Measurements from ENCODE around the gene USP17L21.
"Not testable (repeated sequence)": the region's sequence is repeated elsewhere in the genome, so short reads cannot be mapped to it uniquely, and the experiment has no call there.

Gene USP17L21

GRCh38 chr4:9262572-9262971 is at the start of gene USP17L21:
Gene USP17L21 (plus strand): TSS chr4:9262872. CDS start chr4:9262872, 0 bp downstream.
- FAIRE-seq, result not testable (repeated sequence)

DNA sequence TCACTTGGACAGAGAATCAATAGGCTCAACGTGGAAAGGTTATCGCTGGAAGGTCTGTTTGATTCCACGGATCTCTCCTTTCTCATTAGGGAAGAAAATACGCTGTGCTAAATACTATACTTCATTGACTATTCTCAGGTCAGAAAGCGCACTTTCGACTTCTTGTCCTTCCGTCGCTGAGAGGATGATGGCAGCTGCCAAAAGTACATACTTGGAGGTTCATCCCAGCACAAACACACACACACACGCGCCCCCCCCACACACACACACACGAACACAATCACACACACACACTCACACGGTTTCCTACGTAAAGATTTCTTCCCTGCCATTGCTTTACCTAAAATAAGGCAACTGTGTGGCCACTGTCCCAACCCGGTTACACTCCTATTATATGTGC is 48.0 kb upstream of the USP17L21 start:
- not testable (repeated sequence) for FAIRE-seq

DNA sequence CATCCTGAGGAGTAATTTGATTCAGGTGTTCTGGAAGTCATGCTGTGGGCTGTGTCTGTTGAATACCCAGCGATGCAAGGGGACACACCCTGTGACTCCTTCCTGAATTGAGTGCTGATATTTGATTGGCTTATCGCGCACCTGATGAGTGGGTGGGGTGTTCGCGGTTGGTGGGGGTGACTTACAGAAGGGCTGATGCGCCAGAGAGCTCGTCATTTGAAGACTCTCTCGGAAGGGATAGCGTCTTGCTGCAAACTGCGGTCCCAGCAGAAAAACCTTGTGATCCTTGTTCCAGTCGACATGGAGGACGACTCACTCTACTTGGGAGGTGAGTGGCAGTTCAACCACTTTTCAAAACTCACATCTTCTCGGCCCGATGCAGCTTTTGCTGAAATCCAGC is 47.6 kb upstream of the USP17L21 start, which contains the start of gene USP17L11:
Gene USP17L11 (plus strand): TSS at position 301 of the 400 bp plus-strand sequence. CDS start 0 bp downstream, at position 301.
- FAIRE-seq, result not testable (repeated sequence)

GRCh38 chr4:9219852-9220251 is 42.8 kb upstream of the USP17L21 start, which contains the start of gene USP17L12:
Gene USP17L12 (plus strand): TSS chr4:9220152. CDS start chr4:9220152, 0 bp downstream.
- not testable (repeated sequence) for FAIRE-seq

GRCh38 chr4:9224596-9224995 is 38.1 kb upstream of the USP17L21 start, which contains the start of gene USP17L13:
Gene USP17L13 (plus strand): TSS chr4:9224896. CDS start chr4:9224896, 0 bp downstream.
- not testable (repeated sequence) for FAIRE-seq

DNA sequence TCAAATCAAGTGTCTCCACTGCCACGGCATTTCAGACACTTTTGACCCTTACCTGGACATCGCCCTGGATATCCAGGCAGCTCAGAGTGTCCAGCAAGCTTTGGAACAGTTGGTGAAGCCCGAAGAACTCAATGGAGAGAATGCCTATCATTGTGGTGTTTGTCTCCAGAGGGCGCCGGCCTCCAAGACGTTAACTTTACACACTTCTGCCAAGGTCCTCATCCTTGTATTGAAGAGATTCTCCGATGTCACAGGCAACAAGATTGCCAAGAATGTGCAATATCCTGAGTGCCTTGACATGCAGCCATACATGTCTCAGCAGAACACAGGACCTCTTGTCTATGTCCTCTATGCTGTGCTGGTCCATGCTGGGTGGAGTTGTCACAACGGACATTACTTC is 32.4 kb upstream of the USP17L21 start:
- FAIRE-seq, result not testable (repeated sequence)

- FAIRE-seq, result not testable (repeated sequence)
Observed at GRCh38 chr4:9234085-9234484, 28.6 kb upstream of the USP17L21 start, which contains the start of gene USP17L15. Gene USP17L15 (plus strand): TSS chr4:9234385. CDS start chr4:9234385, 0 bp downstream.

GRCh38 chr4:9238461-9238860 is 24.2 kb upstream of the USP17L21 start:
- FAIRE-seq, result not testable (repeated sequence)

DNA sequence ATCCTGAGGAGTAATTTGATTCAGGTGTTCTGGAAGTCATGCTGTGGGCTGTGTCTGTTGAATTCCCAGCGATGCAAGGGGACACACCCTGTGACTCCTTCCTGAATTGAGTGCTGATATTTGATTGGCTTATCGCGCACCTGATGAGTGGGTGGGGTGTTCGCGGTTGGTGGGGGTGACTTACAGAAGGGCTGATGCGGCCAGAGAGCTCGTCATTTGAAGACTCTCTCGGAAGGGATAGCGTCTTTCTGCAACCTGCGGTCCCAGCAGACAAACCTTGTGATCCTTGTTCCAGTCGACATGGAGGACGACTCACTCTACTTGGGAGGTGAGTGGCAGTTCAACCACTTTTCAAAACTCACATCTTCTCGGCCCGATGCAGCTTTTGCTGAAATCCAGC is 19.1 kb upstream of the USP17L21 start, which contains the start of gene USP17L17:
Gene USP17L17 (plus strand): TSS at position 301 of the 400 bp plus-strand sequence. CDS start 0 bp downstream, at position 301.
- FAIRE-seq, result not testable (repeated sequence)

DNA sequence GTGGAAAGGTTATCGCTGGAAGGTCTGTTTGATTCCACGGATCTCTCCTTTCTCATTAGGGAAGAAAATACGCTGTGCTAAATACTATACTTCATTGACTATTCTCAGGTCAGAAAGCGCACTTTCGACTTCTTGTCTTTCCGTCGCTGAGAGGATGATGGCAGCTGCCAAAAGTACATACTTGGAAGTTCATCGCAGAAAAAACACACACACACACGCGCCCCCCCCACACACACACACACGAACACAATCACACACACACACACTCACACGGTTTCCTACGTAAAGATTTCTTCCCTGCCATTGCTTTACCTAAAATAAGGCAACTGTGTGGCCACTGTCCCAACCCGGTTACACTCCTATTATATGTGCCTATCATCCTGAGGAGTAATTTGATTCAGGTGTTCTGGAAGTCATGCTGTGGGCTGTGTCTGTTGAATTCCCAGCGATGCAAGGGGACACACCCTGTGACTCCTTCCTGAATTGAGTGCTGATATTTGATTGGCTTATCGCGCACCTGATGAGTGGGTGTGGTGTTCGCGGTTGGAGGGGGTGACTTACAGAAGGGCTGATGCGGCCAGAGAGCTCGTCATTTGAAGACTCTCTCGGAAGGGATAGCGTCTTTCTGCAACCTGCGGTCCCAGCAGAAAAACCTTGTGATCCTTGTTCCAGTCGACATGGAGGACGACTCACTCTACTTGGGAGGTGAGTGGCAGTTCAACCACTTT is 14.6 kb upstream of the USP17L21 start, which contains the start of gene USP17L18:
Gene USP17L18 (plus strand): TSS at position 678 of the 728 bp plus-strand sequence. CDS start 0 bp downstream, at position 678.
- not testable (repeated sequence) for FAIRE-seq

DNA sequence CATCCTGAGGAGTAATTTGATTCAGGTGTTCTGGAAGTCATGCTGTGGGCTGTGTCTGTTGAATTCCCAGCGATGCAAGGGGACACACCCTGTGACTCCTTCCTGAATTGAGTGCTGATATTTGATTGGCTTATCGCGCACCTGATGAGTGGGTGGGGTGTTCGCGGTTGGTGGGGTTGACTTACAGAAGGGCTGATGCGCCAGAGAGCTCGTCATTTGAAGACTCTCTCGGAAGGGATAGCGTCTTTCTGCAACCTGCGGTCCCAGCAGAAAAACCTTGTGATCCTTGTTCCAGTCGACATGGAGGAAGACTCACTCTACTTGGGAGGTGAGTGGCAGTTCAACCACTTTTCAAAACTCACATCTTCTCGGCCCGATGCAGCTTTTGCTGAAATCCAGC is 9.6 kb upstream of the USP17L21 start, which contains the start of gene USP17L19:
Gene USP17L19 (plus strand): TSS at position 301 of the 400 bp plus-strand sequence. CDS start 0 bp downstream, at position 301.
- not testable (repeated sequence) for FAIRE-seq

- not testable (repeated sequence) for FAIRE-seq
Observed at GRCh38 chr4:9257824-9258223, 4.8 kb upstream of the USP17L21 start, which contains the start of gene USP17L20. Gene USP17L20 (plus strand): TSS chr4:9258124. CDS start chr4:9258124, 0 bp downstream.

DNA sequence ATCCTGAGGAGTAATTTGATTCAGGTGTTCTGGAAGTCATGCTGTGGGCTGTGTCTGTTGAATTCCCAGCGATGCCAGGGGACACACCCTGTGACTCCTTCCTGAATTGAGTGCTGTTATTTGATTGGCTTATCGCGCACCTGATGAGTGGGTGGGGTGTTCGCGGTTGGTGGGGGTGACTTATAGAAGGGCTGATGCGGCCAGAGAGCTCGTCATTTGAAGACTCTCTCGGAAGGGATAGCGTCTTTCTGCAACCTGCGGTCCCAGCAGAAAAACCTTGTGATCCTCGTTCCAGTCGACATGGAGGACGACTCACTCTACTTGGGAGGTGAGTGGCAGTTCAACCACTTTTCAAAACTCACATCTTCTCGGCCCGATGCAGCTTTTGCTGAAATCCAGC is 4.6 kb downstream of the USP17L21 start, which contains the start of gene USP17L22:
Gene USP17L22 (plus strand): TSS at position 301 of the 400 bp plus-strand sequence. CDS start 0 bp downstream, at position 301.
- FAIRE-seq, result not testable (repeated sequence)

GRCh38 chr4:9271719-9272118 is 9.0 kb downstream of the USP17L21 start:
- not testable (repeated sequence) for FAIRE-seq

Measured in G401.6 (cell line).